ENCODE measurements around the gene ZFAND2A. TPM values are rescaled to one million over a fixed set of nuclear protein-coding genes. Genes with fewer than 3 reads are reported as not detected.
A peak's percentile ranks its signal among the peaks of the same experiment; 100 is the strongest.
"Not testable (repeated sequence)": the region's sequence is repeated elsewhere in the genome, so short reads cannot be mapped to it uniquely, and the experiment has no call there.

Gene ZFAND2A
- total RNA-seq, 1 donor from 2014 or later, result 19.9 TPM

GRCh38 chr7:1200045-1200444 lies 40.0 kb upstream of the ZFAND2A start:
- Histone ChIP-seq H3K9me3 (no peaks in the 10 kb centered on the region), H3K36me3 (no peaks in the 10 kb centered on the region), H3K27me3 (peaks cover 31% of the 10 kb centered on the region), H3K4me1 (no peaks in the 10 kb centered on the region), H3K4me3 (no peak overlapping the region), H3K27ac (no peak overlapping the region)
- no peak for DNase-seq
- no peak for ATAC-seq
- no peak for TF ChIP-seq CTCF (IDR thresholded peaks at IDR 0.05)
- intact Hi-C loops (cut with DNase I), result no loop called here

- intact Hi-C loops (cut with DNase I), result no loop called here
- DNase-seq (no peak), ATAC-seq (no peak)
- no peaks in the 10 kb centered on the region for H3K9me3 ChIP-seq
- TF ChIP-seq CTCF (IDR thresholded peaks at IDR 0.05), result no peak
- H3K36me3 ChIP-seq, result no peaks in the 10 kb centered on the region
- no peak overlapping the region for H3K27ac ChIP-seq
- H3K27me3 ChIP-seq, result peaks cover 43% of the 10 kb centered on the region
- no peaks in the 10 kb centered on the region for H3K4me1 ChIP-seq
- H3K4me3 ChIP-seq, result no peak overlapping the region
Observed at GRCh38 chr7:1197997-1198625, 38.1 kb upstream of the ZFAND2A start.

GRCh38 chr7:1196950-1197349 lies 37.0 kb upstream of the ZFAND2A start:
- no peak overlapping the region for H3K4me3 ChIP-seq
- H3K4me1 ChIP-seq, result no peaks in the 10 kb centered on the region
- TF ChIP-seq CTCF (IDR thresholded peaks at IDR 0.05), result no peak
- H3K27ac ChIP-seq, result no peak overlapping the region
- DNase-seq (no peak), ATAC-seq (no peak)
- peaks cover 47% of the 10 kb centered on the region for H3K27me3 ChIP-seq
- intact Hi-C loops (cut with DNase I), result no loop called here
- H3K36me3 ChIP-seq, result no peaks in the 10 kb centered on the region
- H3K9me3 ChIP-seq, result no peaks in the 10 kb centered on the region

- H3K4me3 ChIP-seq; H3K4me1 ChIP-seq; H3K27ac ChIP-seq; DNase-seq; H3K9me3 ChIP-seq; ATAC-seq; H3K36me3 ChIP-seq; intact Hi-C loops (cut with DNase I): not testable (repeated sequence)
- peaks cover 47% of the 10 kb centered on the region for H3K27me3 ChIP-seq
Observed at GRCh38 chr7:1196441-1196840, 36.4 kb upstream of the ZFAND2A start.

GRCh38 chr7:1193593-1194424 lies 33.8 kb upstream of the ZFAND2A start:
- H3K27me3 ChIP-seq, result peaks cover 34% of the 10 kb centered on the region
- ATAC-seq, result peak; percentile 80
- no peaks in the 10 kb centered on the region for H3K4me1 ChIP-seq
- no peak for DNase-seq
- TF ChIP-seq CTCF (IDR thresholded peaks at IDR 0.05), result peak; percentile 22
- intact Hi-C loops (cut with DNase I), result no loop called here
- H3K9me3 ChIP-seq, result no peaks in the 10 kb centered on the region
- no peaks in the 10 kb centered on the region for H3K36me3 ChIP-seq
- H3K27ac ChIP-seq, result no peak overlapping the region
- no peak overlapping the region for H3K4me3 ChIP-seq

- ATAC-seq, result no peak
- Histone ChIP-seq H3K9me3 (no peaks in the 10 kb centered on the region), H3K27ac (no peak overlapping the region), H3K27me3 (peaks cover 27% of the 10 kb centered on the region), H3K36me3 (no peaks in the 10 kb centered on the region), H3K4me1 (no peaks in the 10 kb centered on the region), H3K4me3 (no peak overlapping the region)
- intact Hi-C loops (cut with DNase I), result no loop called here
- no peak for TF ChIP-seq CTCF (IDR thresholded peaks at IDR 0.05)
- no peak for DNase-seq
Observed at GRCh38 chr7:1192171-1192676, 32.2 kb upstream of the ZFAND2A start.

All from upper lobe of right lung (tissue), 1 donor.